ENCODE measurements around the gene ACAA1. TPM values are rescaled to one million over a fixed set of nuclear protein-coding genes. Genes with fewer than 3 reads are reported as not detected.

ACAA1 gene
- total and polyA plus RNA-seq, 9 of the 15 experiments (the other 6 are each of a cell fraction or from before 2014, with no cell fraction given) = 4.0 to 88.9 (median 57.2) TPM

- BruUV-seq (replicated peaks) = no TSS peak
- H3K27ac ChIP-seq (ENCODE audit: extremely low read depth, low read depth, low read length) = no peak overlapping the region
- CTCF ChIA-PET (ENCODE audit: low intra/inter-chr PET ratio) = no interaction called here
- in situ Hi-C loops (cut with MboI) (no loop called here), intact Hi-C loops (cut with micrococcal nuclease) (no loop called here)
- no peak overlapping the region for H3K4me3 ChIP-seq
- H3K4me1 ChIP-seq (replicated peaks in 1 of 2; ENCODE audit: control insufficient read depth in 2 of 2, insufficient read depth in 2 of 2, low read length in 2 of 2) = peaks cover 12 to 28% of the 10 kb centered on the region in 2 experiments
- H2AFZ ChIP-seq (ENCODE audit: low read depth, low read length) = no peak overlapping the region
- DNase-seq (ENCODE audit: extremely low read depth in 1 of 4, low spot score in 3 of 4) (no peak), ATAC-seq (no peak), FAIRE-seq (no peak)
- POLR2A ChIA-PET = no interaction called here
- no peak for TF ChIP-seq PRMT5 (CRISPR knock-in tag; IDR thresholded peaks at IDR 0.05)
- no peak for TF ChIP-seq NELFE (IDR thresholded peaks at IDR 0.05; ENCODE audit: insufficient read depth, insufficient read length)
- TF ChIP-seq RBM25 (IDR thresholded peaks at IDR 0.05; ENCODE audit: low read depth, low read length, severe bottlenecking) = peak; percentile 58
- TF ChIP-seq GABPB2 (CRISPR knock-in tag; conservative IDR thresholded peaks at IDR 0.05) = no peak
- TF ChIP-seq TCF7L2 (IDR thresholded peaks at IDR 0.05; ENCODE audit: low read depth, low read length) = no peak
- no peak for TF ChIP-seq BRF2 (IDR thresholded peaks at IDR 0.05; ENCODE audit: borderline replicate concordance, insufficient read depth, insufficient read length)
- TF ChIP-seq SLC30A9 (CRISPR knock-in tag; IDR thresholded peaks at IDR 0.05) = no peak
- peaks cover 9% of the 10 kb centered on the region; the same call in 2 of the 3 replicates for H3K36me3 ChIP-seq (ENCODE audit: control insufficient read depth, insufficient read depth, low read length)
- H3K9me3 ChIP-seq (replicated peaks; ENCODE audit: control insufficient read depth, insufficient read depth, low read depth, low read length) = no peaks in the 10 kb centered on the region
- 16% methylated on average over 2 of the region's 2 CpGs for WGBS (ENCODE audit: insufficient coverage, low coverage, missing lambda C conversion rate)
- no peaks in the 10 kb centered on the region for H3K27me3 ChIP-seq (ENCODE audit: control insufficient read depth in 2 of 2, insufficient read depth in 2 of 2, low read length in 2 of 2)
- H4K20me1 ChIP-seq (replicated peaks; ENCODE audit: control insufficient read depth, insufficient read depth, low read length) = no peaks in the 10 kb centered on the region
- H3K79me2 ChIP-seq (ENCODE audit: control insufficient read depth, insufficient read depth, low read length) = no peaks in the 10 kb centered on the region
- no peak overlapping the region for H3K4me2 ChIP-seq (ENCODE audit: insufficient read depth, low read length)
- no peaks in the 10 kb centered on the region for H3K9me1 ChIP-seq (ENCODE audit: control insufficient read depth, insufficient read depth, low read length)
- H3K9ac ChIP-seq (ENCODE audit: insufficient read depth in 1 of 2, low read depth in 2 of 2, low read length in 2 of 2) = no peak overlapping the region
Observed at GRCh38 chr3:38146504-38146903, 9.6 kb upstream of the ACAA1 start.

All from K562 (cell line).